ENCODE measurements around the gene ZBTB20. TPM values are rescaled to one million over a fixed set of nuclear protein-coding genes. Genes with fewer than 3 reads are reported as not detected.

The ZBTB20 gene
- polyA plus RNA-seq, 3 donors, result 1.3 to 3.2 (median 2.0) TPM

GRCh38 chr3:115151921-115152320 is 4.8 kb upstream of the ZBTB20 start:
- Histone ChIP-seq H3K4me2 (replicated peaks; ENCODE audit: extremely low read depth, low read length, poor library complexity, severe bottlenecking) (no peak overlapping the region), H3K9ac (ENCODE audit: insufficient read depth, low read length, poor library complexity, severe bottlenecking) (no peak overlapping the region), H3K27me3 (ENCODE audit: control insufficient read depth in 2 of 2, insufficient read depth in 2 of 2, low read length in 2 of 2) (no peaks in the 10 kb centered on the region), H3K4me3 (replicated peaks in 1 of 3; ENCODE audit: low read depth in 2 of 3, low read length in 3 of 3) (no peak overlapping the region), H3K9me3 (replicated peaks in 1 of 2; ENCODE audit: control insufficient read depth in 1 of 2, insufficient read depth in 1 of 2, low read length in 2 of 2) (no peaks in the 10 kb centered on the region), H3K4me1 (ENCODE audit: control insufficient read depth in 1 of 2, insufficient read depth in 2 of 2, low read length in 2 of 2) (peaks cover 6 to 11% of the 10 kb centered on the region in 2 donors), H4K20me1 (ENCODE audit: insufficient read depth, low read length) (no peaks in the 10 kb centered on the region), H3K79me2 (ENCODE audit: insufficient read depth, low read length) (no peaks in the 10 kb centered on the region), H3K27ac (ENCODE audit: low read depth in 1 of 2, low read length in 2 of 2) (no peak overlapping the region), H3K36me3 (replicated peaks in 1 of 2; ENCODE audit: control insufficient read depth in 1 of 2, insufficient read depth in 2 of 2, low read length in 2 of 2) (no peaks in the 10 kb centered on the region), H2AFZ (ENCODE audit: insufficient read depth, low read depth, low read length, poor library complexity, severe bottlenecking) (no peak overlapping the region)
- TF ChIP-seq CTCF (IDR thresholded peaks at IDR 0.05), result no peak
- no peaks in the 10 kb centered on the region for H3K36me3 Mint-ChIP-seq
- peaks cover 4% of the 10 kb centered on the region for H3K4me1 Mint-ChIP-seq
- no peak for DNase-seq
- intact Hi-C loops (cut with micrococcal nuclease), result no loop called here
- H3K4me3 Mint-ChIP-seq, result no peak overlapping the region
- H3K9me3 Mint-ChIP-seq, result no peaks in the 10 kb centered on the region
- peaks cover 0 to 1% (median under 1%) of the 10 kb centered on the region in 3 donors for H3K27me3 Mint-ChIP-seq (ENCODE audit: low read depth in 3 of 3)
- no peak overlapping the region for H3K27ac Mint-ChIP-seq
- no CpG with 5 or more reads among the region's 2 CpGs for WGBS (ENCODE audit: insufficient coverage)

- DNase-seq, result peak in 1 of 3 donors; percentile 2
- no peak for TF ChIP-seq CTCF (IDR thresholded peaks at IDR 0.05)
- H3K4me3 Mint-ChIP-seq, result peak overlapping the region; percentile 79 to 90
- WGBS (ENCODE audit: insufficient coverage), result 1% methylated on average over 14 of the region's 20 CpGs
- Histone ChIP-seq H3K79me2 (ENCODE audit: insufficient read depth, low read length) (peaks cover 18% of the 10 kb centered on the region), H3K4me3 (replicated peaks in 1 of 3; ENCODE audit: low read depth in 2 of 3, low read length in 3 of 3) (peak overlapping the region; percentile 73 to 91 (median 87)), H3K36me3 (replicated peaks in 1 of 2; ENCODE audit: control insufficient read depth in 1 of 2, insufficient read depth in 2 of 2, low read length in 2 of 2) (no peaks in the 10 kb centered on the region), H4K20me1 (ENCODE audit: insufficient read depth, low read length) (no peaks in the 10 kb centered on the region), H2AFZ (ENCODE audit: insufficient read depth, low read depth, low read length, poor library complexity, severe bottlenecking) (peak overlapping the region; percentile 89), H3K4me1 (ENCODE audit: control insufficient read depth in 1 of 2, insufficient read depth in 2 of 2, low read length in 2 of 2) (peaks cover 10 to 22% of the 10 kb centered on the region in 2 donors), H3K9ac (ENCODE audit: insufficient read depth, low read length, poor library complexity, severe bottlenecking) (peak overlapping the region; percentile 91), H3K27ac (ENCODE audit: low read depth in 1 of 2, low read length in 2 of 2) (peak overlapping the region; percentile 89 to 93), H3K27me3 (ENCODE audit: control insufficient read depth in 2 of 2, insufficient read depth in 2 of 2, low read length in 2 of 2) (no peaks in the 10 kb centered on the region), H3K4me2 (replicated peaks; ENCODE audit: extremely low read depth, low read length, poor library complexity, severe bottlenecking) (peak overlapping the region; percentile 84), H3K9me3 (replicated peaks in 1 of 2; ENCODE audit: control insufficient read depth in 1 of 2, insufficient read depth in 1 of 2, low read length in 2 of 2) (no peaks in the 10 kb centered on the region)
- intact Hi-C loops (cut with micrococcal nuclease), result loop anchor here in 1 of 2 donors (10.0 kb wide), 1 partner anchor 1093 kb away; the partner anchor contains the start of genes CCDC191 and QTRT2
- peaks cover 0 to 1% (median 0%) of the 10 kb centered on the region in 3 donors for H3K27me3 Mint-ChIP-seq (ENCODE audit: low read depth in 3 of 3)
- H3K27ac Mint-ChIP-seq, result peak overlapping the region; percentile 92 to 99 (median 98)
- H3K4me1 Mint-ChIP-seq, result peaks cover 11% of the 10 kb centered on the region
- peaks cover 0 to 8% of the 10 kb centered on the region in 2 donors for H3K36me3 Mint-ChIP-seq
- no peaks in the 10 kb centered on the region for H3K9me3 Mint-ChIP-seq
These were observed 1.2 kb upstream of the ZBTB20 start for GRCh38 chr3:115148142-115148790.

Data from CD14-positive monocyte (primary cell).